SU-DHL-6 (cell line): ENCODE data around the gene RAB11FIP2.

Experiments used
- H2AFZ ChIP-seq: fragments of 200-600 bp; sonication (generic); 2 replicates; pipeline ENCODE4 v1.6.1; 2014; ENCODE audit warnings: low read depth, mild to moderate bottlenecking, moderate library complexity, mixed read lengths, antibody characterized with exemption, low read length; ENCODE audit not compliant: severe bottlenecking
- H3F3A ChIP-seq: fragments of 200-600 bp; shearing (Covaris generic); 2 replicates; pipeline ENCODE4 v1.6.0; 2016; ENCODE audit warnings: antibody characterized with exemption, mild to moderate bottlenecking; ENCODE audit not compliant: insufficient read depth
- H3K27ac ChIP-seq: fragments of 200-600 bp; sonication (generic); 2 replicates; pipeline ENCODE4 v1.5.1; 2016; ENCODE audit warnings: low read depth, mild to moderate bottlenecking, low read length, moderate library complexity, mixed read lengths
- H3K27me3 ChIP-seq: fragments of 200-600 bp; sonication (generic), shearing (Covaris generic); 2 replicates; pipeline ENCODE4 v1.6.0; 2014; ENCODE audit warnings: mild to moderate bottlenecking, low read length
- H3K36me3 ChIP-seq: fragments of 200-600 bp; sonication (generic); 2 replicates; pipeline ENCODE4 v1.6.1; 2014; ENCODE audit warnings: mild to moderate bottlenecking, low read length, mixed read lengths
- H3K4me2 ChIP-seq: fragments of 300-600, 200-600 bp; shearing (Covaris generic), sonication (generic); 2 replicates; pipeline ENCODE4 v1.6.0; 2014; ENCODE audit warnings: low read length, low read depth, mild to moderate bottlenecking; ENCODE audit not compliant: poor library complexity, severe bottlenecking
- H3K4me3 ChIP-seq: fragments of 200-600 bp; sonication (generic); 2 replicates; pipeline ENCODE4 v1.5.1; 2014; ENCODE audit warnings: antibody characterized with exemption, low read length, mild to moderate bottlenecking, mixed read lengths; ENCODE audit not compliant: insufficient read depth, poor library complexity, severe bottlenecking
- H3K79me2 ChIP-seq: fragments of 200-600 bp; sonication (generic); 2 replicates; pipeline ENCODE4 v1.6.1; 2014; ENCODE audit warnings: mild to moderate bottlenecking, low read length, moderate library complexity; ENCODE audit not compliant: insufficient read depth
- H3K9ac ChIP-seq: fragments of 200-600 bp; sonication (generic); 2 replicates; pipeline ENCODE4 v1.7.0; 2014; ENCODE audit warnings: mild to moderate bottlenecking, low read length
- H3K9me2 ChIP-seq: fragments of 200-600 bp; sonication (generic); replicated peaks from 2 replicates; pipeline ENCODE4 v1.6.1; 2014; ENCODE audit warnings: low read length; ENCODE audit not compliant: insufficient read depth
- H3K9me3 ChIP-seq: fragments of 200-600 bp; sonication (generic); 2 replicates; pipeline ENCODE4 v1.6.1; 2014; ENCODE audit warnings: low read length, mixed read lengths; ENCODE audit not compliant: insufficient read depth
- H4K20me1 ChIP-seq: fragments of 200-600 bp; sonication (generic); 2 replicates; pipeline ENCODE4 v1.6.1; 2014; ENCODE audit warnings: low read depth, mild to moderate bottlenecking, antibody characterized with exemption, low read length, moderate library complexity, mixed read lengths
- EZH2phosphoT487 ChIP-seq: fragments of 200-600 bp; sonication (generic), shearing (Covaris generic); conservative IDR thresholded peaks from 2 replicates; pipeline ENCODE4 v1.6.1; 2018; ENCODE audit warnings: mild to moderate bottlenecking, antibody characterized with exemption, low read length, moderate library complexity, mixed read lengths
- TF ChIP-seq, protein P1 (sequence below): fragments of 200-600 bp; sonication (generic); IDR thresholded peaks from one replicate; pipeline ENCODE4 v1.5.1; 2017; ENCODE audit warnings: antibody characterized with exemption, mild to moderate bottlenecking, low read length, moderate library complexity; ENCODE audit not compliant: insufficient read depth, poor library complexity, severe bottlenecking

RAB11FIP2 gene

DNA sequence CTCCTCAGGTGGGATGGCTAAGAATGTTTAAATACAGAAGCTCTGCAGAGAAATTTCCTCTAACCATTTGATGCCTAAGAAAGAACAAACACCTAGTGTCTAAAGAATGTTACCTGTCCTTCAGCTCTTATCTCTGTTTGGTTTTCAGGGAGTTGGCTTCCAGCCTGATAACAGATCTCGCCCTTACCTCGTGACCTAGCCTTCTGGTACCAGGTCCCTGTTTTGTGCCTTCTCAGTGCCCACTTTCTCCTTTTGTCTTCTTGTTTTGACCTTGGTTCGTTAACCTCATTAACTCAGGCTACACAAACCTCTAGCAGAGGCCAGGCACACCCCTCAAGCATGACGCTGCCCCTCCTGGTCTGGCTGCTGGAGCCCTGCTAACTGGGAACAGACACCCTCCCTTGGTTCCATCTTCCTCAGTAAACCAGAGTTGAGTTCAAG lies 16.1 kb upstream of the RAB11FIP2 start:
- no peak overlapping the region for H3K9ac ChIP-seq
- H3K9me2 ChIP-seq = no peaks in the 10 kb centered on the region
- TF ChIP-seq, protein P1, sequence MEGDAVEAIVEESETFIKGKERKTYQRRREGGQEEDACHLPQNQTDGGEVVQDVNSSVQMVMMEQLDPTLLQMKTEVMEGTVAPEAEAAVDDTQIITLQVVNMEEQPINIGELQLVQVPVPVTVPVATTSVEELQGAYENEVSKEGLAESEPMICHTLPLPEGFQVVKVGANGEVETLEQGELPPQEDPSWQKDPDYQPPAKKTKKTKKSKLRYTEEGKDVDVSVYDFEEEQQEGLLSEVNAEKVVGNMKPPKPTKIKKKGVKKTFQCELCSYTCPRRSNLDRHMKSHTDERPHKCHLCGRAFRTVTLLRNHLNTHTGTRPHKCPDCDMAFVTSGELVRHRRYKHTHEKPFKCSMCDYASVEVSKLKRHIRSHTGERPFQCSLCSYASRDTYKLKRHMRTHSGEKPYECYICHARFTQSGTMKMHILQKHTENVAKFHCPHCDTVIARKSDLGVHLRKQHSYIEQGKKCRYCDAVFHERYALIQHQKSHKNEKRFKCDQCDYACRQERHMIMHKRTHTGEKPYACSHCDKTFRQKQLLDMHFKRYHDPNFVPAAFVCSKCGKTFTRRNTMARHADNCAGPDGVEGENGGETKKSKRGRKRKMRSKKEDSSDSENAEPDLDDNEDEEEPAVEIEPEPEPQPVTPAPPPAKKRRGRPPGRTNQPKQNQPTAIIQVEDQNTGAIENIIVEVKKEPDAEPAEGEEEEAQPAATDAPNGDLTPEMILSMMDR = no peak
- no peak for TF ChIP-seq EZH2phosphoT487
- H3K36me3 ChIP-seq = no peaks in the 10 kb centered on the region
- H3K79me2 ChIP-seq = no peaks in the 10 kb centered on the region
- no peak overlapping the region for H3K4me3 ChIP-seq
- no peak overlapping the region for H3K27ac ChIP-seq
- no peaks in the 10 kb centered on the region for H3K9me3 ChIP-seq
- no peaks in the 10 kb centered on the region for H4K20me1 ChIP-seq
- no peaks in the 10 kb centered on the region for H3F3A ChIP-seq
- no peak overlapping the region for H2AFZ ChIP-seq
- 0 out of 2 replicates have a peak, but pooled peaks cover 3% of the 10 kb centered on the region for H3K27me3 ChIP-seq
- H3K4me2 ChIP-seq = no peak overlapping the region

DNA sequence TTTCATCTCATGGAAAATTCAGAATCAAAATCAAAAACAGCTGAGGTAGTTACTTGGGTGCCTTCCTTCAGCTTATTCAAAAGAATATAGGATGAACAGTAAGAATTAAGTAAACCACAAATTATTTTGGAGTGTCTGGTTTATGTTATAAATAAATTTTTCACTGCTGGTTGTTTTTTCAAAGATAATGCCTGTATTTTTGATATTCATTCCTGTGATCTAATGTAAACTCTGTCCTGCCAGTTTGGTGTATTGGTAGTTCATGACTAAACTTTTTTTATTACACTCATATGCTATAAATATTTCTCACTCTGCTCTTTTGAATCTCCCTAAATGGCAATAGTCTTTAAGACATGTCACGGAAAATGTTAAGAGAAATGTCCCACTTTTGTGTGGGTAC lies 11.6 kb upstream of the RAB11FIP2 start:
- H3K36me3 ChIP-seq = no peaks in the 10 kb centered on the region
- H3K79me2 ChIP-seq = no peaks in the 10 kb centered on the region
- no peaks in the 10 kb centered on the region for H3K9me3 ChIP-seq
- 0 out of 2 replicates have a peak, but pooled peaks cover 3% of the 10 kb centered on the region for H3K27me3 ChIP-seq
- no peak overlapping the region for H3K4me3 ChIP-seq
- no peaks in the 10 kb centered on the region for H4K20me1 ChIP-seq
- H3K4me2 ChIP-seq = no peak overlapping the region
- H3F3A ChIP-seq = no peaks in the 10 kb centered on the region
- no peak overlapping the region for H2AFZ ChIP-seq
- H3K9me2 ChIP-seq = no peaks in the 10 kb centered on the region
- H3K9ac ChIP-seq = no peak overlapping the region
- no peak for TF ChIP-seq EZH2phosphoT487
- TF ChIP-seq, protein P1 = no peak
- no peak overlapping the region for H3K27ac ChIP-seq

DNA sequence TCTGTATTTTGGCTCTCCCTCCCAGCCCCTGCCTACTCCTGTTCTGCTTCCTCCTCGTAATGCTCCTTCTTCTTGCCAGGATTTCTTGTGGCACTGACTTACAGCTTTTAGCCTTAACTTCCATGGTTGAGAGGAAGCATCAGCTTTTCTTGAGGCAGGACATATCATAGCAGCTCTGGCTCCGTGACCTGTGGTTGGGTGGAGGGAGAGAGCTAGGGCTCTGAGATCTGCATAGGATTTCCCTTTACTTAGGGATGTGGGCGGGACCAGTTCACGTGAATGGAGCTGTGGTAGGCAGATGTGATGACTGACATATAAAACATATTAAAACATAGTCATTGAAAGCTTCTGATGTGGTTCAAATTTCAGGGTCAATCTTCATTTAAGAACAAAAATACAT lies 10.6 kb upstream of the RAB11FIP2 start:
- Histone ChIP-seq H3K27ac (no peak overlapping the region), H3K9ac (no peak overlapping the region), H3K9me2 (no peaks in the 10 kb centered on the region), H3K27me3 (no peaks in the 10 kb centered on the region), H4K20me1 (no peaks in the 10 kb centered on the region), H3K4me3 (no peak overlapping the region), H3K4me2 (no peak overlapping the region), H2AFZ (no peak overlapping the region), H3K79me2 (no peaks in the 10 kb centered on the region), H3K36me3 (no peaks in the 10 kb centered on the region), H3K9me3 (no peaks in the 10 kb centered on the region), H3F3A (no peaks in the 10 kb centered on the region)
- TF ChIP-seq, protein P1 = no peak
- TF ChIP-seq EZH2phosphoT487 = no peak

DNA sequence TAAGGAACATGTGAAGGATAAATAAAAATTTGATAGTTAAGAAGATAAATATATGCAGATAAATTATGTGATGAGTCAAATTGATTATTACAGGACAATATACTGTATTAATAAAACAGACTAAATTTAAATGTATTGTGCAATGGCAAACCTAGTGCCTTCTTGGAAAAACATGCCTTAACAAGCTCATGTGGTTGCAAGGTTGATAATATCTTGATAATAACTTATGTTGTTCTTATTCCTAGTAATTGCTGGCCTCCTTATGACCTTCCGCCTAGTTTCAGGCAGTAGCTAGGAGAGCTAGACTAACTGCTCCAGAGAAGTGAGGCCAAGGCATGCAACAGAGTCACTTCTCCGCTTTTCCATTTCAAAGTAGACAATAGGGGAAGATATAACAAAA lies 7.6 kb upstream of the RAB11FIP2 start:
- no peaks in the 10 kb centered on the region for H3K36me3 ChIP-seq
- no peaks in the 10 kb centered on the region for H3F3A ChIP-seq
- no peaks in the 10 kb centered on the region for H3K9me2 ChIP-seq
- H3K9me3 ChIP-seq = no peaks in the 10 kb centered on the region
- H2AFZ ChIP-seq = no peak overlapping the region
- no peak for TF ChIP-seq EZH2phosphoT487
- TF ChIP-seq, protein P1 = no peak
- no peak overlapping the region for H3K4me2 ChIP-seq
- H3K4me3 ChIP-seq = no peak overlapping the region
- no peaks in the 10 kb centered on the region for H3K27me3 ChIP-seq
- H4K20me1 ChIP-seq = no peaks in the 10 kb centered on the region
- H3K9ac ChIP-seq = no peak overlapping the region
- no peak overlapping the region for H3K27ac ChIP-seq
- no peaks in the 10 kb centered on the region for H3K79me2 ChIP-seq
